ENCODE results near the gene NUBP2.

Gene NUBP2

DNA sequence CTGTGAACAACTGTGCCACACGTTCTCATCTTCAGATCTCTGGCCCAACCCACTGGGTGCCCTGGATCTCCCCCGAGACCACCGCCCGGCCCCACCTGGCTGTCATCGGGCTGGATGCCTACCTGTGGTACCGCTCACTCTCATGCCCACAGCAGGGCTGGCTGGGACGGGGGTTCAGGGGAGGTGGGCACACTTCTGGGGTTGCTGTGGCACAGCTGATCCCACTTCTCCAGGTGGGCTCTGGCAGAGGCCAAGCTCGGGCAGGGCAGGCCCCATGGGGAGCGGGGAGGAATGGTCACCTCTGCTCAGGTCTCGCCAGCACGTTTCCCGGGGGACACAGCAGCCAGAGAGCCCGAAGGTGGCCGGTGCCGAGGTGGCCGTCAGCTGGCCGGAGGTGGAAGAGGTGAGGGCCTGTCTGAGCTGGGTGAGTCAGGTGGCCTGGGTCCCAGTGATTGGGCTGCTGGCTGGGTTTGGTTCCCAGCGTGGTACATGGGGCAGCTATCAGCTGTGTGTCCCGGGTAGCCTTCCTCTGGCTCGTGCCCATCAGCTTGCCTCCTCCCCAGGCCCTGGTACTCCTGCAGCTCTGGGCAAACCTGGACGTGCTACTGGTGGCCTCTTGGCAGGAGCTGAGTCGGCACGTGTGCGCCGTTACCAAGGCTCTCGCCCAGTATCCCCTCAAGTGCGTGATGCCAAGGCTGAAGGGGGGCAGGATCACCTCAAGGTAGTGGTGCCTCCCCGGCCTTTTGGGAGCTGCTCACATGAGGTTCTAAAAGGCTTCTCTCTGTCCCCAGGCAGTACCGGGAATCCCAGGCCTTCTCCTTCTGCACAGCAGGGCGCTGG lies 7.5 kb upstream of the NUBP2 start:
- Histone ChIP-seq H3K4me1 (ENCODE audit: insufficient read depth, low read length) (peaks cover 24% of the 10 kb centered on the region), H3K27ac (ENCODE audit: low read depth, low read length) (no peak overlapping the region), H3K9ac (ENCODE audit: low read length) (no peak overlapping the region), H3K36me3 (ENCODE audit: insufficient read depth, low read length) (peaks cover 23% of the 10 kb centered on the region), H3K27me3 (ENCODE audit: control insufficient read depth in 1 of 2, insufficient read depth in 2 of 2, low read length in 2 of 2) (no peaks in the 10 kb centered on the region), H3K4me3 (ENCODE audit: low read depth in 1 of 2, low read length in 2 of 2) (no peak overlapping the region), H3K9me3 (ENCODE audit: low read length) (no peaks in the 10 kb centered on the region)

DNA sequence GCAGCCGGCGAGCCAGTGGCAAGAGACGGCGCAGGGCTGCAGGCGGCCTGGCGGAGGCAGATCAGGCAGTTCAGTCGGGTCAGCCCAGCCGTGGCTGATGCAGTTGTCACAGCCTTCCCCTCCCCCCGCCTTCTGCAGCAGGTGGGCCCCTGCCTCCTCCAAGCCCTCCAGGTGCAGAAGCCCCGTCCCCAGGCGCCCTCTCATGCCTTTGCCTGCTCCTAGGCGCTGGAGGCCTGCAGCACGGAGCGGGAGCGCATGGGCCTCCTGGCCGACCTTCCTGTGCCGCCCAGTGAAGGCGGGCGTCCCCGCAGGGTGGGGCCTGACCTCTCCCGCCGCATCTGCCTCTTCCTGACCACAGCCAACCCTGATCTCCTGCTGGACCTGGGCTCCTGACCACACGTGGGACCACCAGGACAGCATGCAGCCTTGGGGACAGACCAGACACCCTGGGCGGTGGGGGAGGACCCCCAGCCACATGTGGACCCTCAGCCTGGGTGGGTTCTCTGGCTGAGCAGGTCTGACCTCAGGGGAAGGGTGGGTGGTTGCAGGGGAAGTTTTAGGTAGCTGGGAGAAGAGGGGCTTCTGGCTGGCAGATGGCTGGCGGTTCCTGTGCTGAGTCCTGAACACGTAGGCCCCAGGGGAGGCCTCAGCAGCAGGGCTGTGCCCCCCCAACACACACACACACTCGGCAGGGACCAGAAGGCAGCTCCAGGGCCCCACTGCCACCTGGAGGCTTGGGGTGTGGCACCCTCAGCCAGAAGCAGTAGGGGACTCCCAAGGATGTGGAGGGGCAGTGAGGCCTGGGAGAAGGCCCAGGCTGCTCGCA lies 6.7 kb upstream of the NUBP2 start:
- H3K27ac ChIP-seq (ENCODE audit: low read depth, low read length): no peak overlapping the region
- H3K4me1 ChIP-seq (ENCODE audit: insufficient read depth, low read length): peaks cover 27% of the 10 kb centered on the region
- H3K36me3 ChIP-seq (ENCODE audit: insufficient read depth, low read length): peaks cover 29% of the 10 kb centered on the region
- no peaks in the 10 kb centered on the region for H3K27me3 ChIP-seq (ENCODE audit: control insufficient read depth in 1 of 2, insufficient read depth in 2 of 2, low read length in 2 of 2)
- no peak overlapping the region for H3K4me3 ChIP-seq (ENCODE audit: low read depth in 1 of 2, low read length in 2 of 2)
- H3K9me3 ChIP-seq (ENCODE audit: low read length): no peaks in the 10 kb centered on the region
- no peak overlapping the region for H3K9ac ChIP-seq (ENCODE audit: low read length)

DNA sequence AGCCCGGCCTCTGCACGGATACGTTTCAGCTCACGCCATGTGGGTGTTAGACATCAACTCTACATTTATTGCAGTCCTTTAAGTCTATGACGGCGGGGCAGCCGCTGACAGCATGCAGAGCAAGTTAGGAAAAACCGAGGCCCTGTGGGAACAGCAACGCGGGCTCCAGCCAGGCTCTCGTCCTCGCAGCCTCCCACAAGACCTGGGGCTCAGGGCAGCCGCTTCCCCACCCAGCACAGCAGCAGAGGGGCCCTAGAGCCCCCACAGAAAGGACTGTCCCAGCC lies 6.1 kb upstream of the NUBP2 start:
- Histone ChIP-seq H3K4me3 (ENCODE audit: low read depth in 1 of 2, low read length in 2 of 2) (no peak overlapping the region), H3K27ac (ENCODE audit: low read depth, low read length) (no peak overlapping the region), H3K9me3 (ENCODE audit: low read length) (no peaks in the 10 kb centered on the region), H3K4me1 (ENCODE audit: insufficient read depth, low read length) (peaks cover 33% of the 10 kb centered on the region), H3K36me3 (ENCODE audit: insufficient read depth, low read length) (peaks cover 29% of the 10 kb centered on the region), H3K9ac (ENCODE audit: low read length) (no peak overlapping the region), H3K27me3 (ENCODE audit: control insufficient read depth in 1 of 2, insufficient read depth in 2 of 2, low read length in 2 of 2) (no peaks in the 10 kb centered on the region)

DNA sequence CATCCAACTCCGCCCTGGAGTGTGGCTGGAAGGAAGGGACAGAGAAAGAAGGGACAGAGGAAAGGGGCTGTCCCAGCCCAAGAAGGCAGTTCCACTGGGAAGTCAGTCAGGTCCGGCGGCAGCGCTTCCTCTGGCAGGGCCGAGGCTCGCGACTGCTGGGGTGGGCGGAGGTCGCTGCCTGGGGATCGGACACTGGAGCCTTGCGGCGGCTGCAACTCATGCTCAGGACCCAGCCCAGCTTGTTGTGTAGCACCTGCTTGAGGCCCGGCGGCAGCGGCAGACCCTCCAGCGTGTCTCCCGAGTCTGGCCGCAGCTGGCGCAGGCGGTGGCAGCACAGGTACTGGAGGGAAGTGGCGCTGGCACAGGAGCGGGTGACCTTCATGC lies 5.8 kb upstream of the NUBP2 start:
- H3K27me3 ChIP-seq (ENCODE audit: control insufficient read depth in 1 of 2, insufficient read depth in 2 of 2, low read length in 2 of 2): no peaks in the 10 kb centered on the region
- peaks cover 31% of the 10 kb centered on the region for H3K4me1 ChIP-seq (ENCODE audit: insufficient read depth, low read length)
- H3K9ac ChIP-seq (ENCODE audit: low read length): no peak overlapping the region
- H3K36me3 ChIP-seq (ENCODE audit: insufficient read depth, low read length): peaks cover 29% of the 10 kb centered on the region
- no peak overlapping the region for H3K27ac ChIP-seq (ENCODE audit: low read depth, low read length)
- H3K9me3 ChIP-seq (ENCODE audit: low read length): no peaks in the 10 kb centered on the region
- H3K4me3 ChIP-seq (ENCODE audit: low read depth in 1 of 2, low read length in 2 of 2): no peak overlapping the region

DNA sequence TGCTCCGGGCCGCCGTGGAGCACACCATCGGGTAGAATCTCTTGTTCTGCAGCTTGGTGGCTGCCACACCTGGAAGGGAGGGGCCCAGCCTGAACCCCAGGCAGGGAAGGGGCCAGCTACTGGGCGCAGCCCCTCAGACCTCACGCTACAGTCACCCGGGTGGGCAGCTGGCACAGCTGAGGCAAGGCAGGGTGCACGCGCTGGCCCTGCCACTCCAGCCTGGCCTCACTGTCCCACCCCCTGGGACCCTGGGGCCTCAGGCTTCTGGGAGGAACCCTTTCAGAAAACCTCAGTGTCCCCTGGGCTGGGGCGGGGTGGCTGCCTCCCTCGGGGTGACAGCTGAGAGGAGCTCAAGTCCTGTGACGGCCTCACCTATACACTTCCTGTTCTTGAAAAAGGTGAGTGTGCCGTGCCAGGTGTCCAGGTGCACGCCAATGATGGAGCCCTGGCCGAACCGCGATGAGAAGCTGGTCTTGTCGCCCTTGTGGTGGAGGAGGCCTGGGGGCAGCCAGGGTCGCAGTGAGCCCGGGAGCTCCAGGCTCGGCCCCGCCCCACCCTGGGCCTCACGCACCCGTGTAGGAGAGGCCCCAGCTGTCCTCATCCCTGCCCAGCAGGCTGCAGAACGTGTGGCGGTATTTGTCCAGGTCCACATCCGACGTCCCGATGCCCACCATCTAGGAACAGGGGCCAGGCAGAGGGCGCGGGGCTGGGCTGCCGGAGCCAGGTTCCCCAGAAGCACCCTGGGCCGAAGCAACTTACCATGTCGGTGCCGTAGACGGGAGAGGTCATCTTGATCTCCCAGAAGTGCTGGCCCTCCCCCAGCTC lies 5.2 kb upstream of the NUBP2 start:
- Histone ChIP-seq H3K27me3 (ENCODE audit: control insufficient read depth in 1 of 2, insufficient read depth in 2 of 2, low read length in 2 of 2) (no peaks in the 10 kb centered on the region), H3K4me3 (ENCODE audit: low read depth in 1 of 2, low read length in 2 of 2) (no peak overlapping the region), H3K9me3 (ENCODE audit: low read length) (no peaks in the 10 kb centered on the region), H3K4me1 (ENCODE audit: insufficient read depth, low read length) (peaks cover 28% of the 10 kb centered on the region), H3K9ac (ENCODE audit: low read length) (no peak overlapping the region), H3K36me3 (ENCODE audit: insufficient read depth, low read length) (peaks cover 29% of the 10 kb centered on the region), H3K27ac (ENCODE audit: low read depth, low read length) (no peak overlapping the region)

DNA sequence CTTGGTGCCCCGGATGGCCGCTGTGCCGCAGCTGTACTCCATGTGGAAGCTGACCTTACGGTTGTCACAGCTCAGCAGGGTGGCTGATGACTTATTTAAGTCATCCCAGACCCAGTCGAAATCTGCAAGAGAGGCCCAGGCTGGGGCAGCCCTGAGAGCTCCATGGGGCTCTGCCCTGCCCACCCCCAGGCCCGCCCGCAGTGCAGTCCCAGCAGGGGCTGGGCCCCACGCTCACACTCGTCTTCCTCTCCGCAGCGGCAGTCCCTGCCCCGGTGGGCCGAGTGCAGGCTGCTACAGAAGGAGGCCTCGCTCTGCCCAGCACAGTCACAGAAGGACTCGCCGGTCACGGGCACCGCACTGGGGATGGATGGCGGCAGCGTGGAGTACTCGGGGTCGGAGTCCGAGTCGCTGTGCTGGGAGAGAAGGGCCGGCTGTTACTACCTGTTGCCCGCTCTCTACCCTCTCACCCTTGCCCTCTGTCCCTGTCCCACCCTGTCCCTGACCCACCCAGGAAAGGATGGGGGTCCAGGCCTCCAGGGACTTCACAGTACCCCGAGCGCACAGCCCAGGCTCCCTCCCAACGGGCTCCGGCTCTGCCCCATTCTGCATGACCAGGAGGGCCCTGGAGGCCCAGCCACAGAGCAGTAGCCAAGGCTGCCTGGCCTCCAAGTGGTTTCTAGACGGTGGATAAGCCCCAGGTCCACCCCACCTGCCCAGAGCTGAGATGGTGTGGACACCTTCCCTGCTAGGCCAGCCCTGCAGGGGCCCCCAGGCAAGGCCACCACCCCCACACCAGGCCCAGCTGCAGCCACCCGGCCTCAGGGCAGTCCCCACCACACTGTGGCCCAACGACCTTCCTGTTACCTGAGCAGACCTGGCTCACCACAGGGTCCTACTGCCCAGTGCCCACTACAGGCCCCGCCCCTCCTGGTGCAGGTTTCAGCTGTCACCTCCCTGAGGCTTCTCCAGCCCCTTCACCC lies 4.3 kb upstream of the NUBP2 start:
- no peaks in the 10 kb centered on the region for H3K27me3 ChIP-seq (ENCODE audit: control insufficient read depth in 1 of 2, insufficient read depth in 2 of 2, low read length in 2 of 2)
- H3K9ac ChIP-seq (ENCODE audit: low read length): no peak overlapping the region
- H3K9me3 ChIP-seq (ENCODE audit: low read length): no peaks in the 10 kb centered on the region
- no peak overlapping the region for H3K27ac ChIP-seq (ENCODE audit: low read depth, low read length)
- H3K4me3 ChIP-seq (ENCODE audit: low read depth in 1 of 2, low read length in 2 of 2): no peak overlapping the region
- peaks cover 29% of the 10 kb centered on the region for H3K36me3 ChIP-seq (ENCODE audit: insufficient read depth, low read length)
- peaks cover 28% of the 10 kb centered on the region for H3K4me1 ChIP-seq (ENCODE audit: insufficient read depth, low read length)

DNA sequence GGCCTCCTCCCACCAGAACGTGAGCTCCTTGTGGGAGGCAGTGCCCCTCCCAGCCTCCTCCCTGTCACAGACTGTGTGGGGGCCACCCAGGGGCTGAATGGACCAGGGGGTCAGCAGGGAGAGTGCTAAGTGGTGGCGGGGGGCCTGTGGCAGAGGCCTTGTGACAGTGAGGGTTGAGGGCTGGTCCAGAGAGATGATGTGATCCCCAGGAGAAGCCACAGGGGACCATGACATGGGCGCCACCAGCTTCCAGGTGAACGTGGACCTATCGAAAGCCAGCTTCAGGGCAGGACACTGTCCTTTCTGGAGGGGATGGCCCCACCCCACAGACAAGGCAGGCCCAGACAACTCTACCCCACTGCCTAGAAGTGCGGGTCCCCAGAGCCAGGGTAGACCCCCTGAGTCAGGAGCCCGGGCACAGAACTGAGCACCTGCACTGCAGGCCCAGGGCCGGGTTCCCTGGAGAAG lies 3.5 kb upstream of the NUBP2 start:
- no peak overlapping the region for H3K9ac ChIP-seq (ENCODE audit: low read length)
- no peaks in the 10 kb centered on the region for H3K9me3 ChIP-seq (ENCODE audit: low read length)
- no peaks in the 10 kb centered on the region for H3K27me3 ChIP-seq (ENCODE audit: control insufficient read depth in 1 of 2, insufficient read depth in 2 of 2, low read length in 2 of 2)
- no peak overlapping the region for H3K4me3 ChIP-seq (ENCODE audit: low read depth in 1 of 2, low read length in 2 of 2)
- peaks cover 29% of the 10 kb centered on the region for H3K4me1 ChIP-seq (ENCODE audit: insufficient read depth, low read length)
- no peak overlapping the region for H3K27ac ChIP-seq (ENCODE audit: low read depth, low read length)
- peaks cover 29% of the 10 kb centered on the region for H3K36me3 ChIP-seq (ENCODE audit: insufficient read depth, low read length)

DNA sequence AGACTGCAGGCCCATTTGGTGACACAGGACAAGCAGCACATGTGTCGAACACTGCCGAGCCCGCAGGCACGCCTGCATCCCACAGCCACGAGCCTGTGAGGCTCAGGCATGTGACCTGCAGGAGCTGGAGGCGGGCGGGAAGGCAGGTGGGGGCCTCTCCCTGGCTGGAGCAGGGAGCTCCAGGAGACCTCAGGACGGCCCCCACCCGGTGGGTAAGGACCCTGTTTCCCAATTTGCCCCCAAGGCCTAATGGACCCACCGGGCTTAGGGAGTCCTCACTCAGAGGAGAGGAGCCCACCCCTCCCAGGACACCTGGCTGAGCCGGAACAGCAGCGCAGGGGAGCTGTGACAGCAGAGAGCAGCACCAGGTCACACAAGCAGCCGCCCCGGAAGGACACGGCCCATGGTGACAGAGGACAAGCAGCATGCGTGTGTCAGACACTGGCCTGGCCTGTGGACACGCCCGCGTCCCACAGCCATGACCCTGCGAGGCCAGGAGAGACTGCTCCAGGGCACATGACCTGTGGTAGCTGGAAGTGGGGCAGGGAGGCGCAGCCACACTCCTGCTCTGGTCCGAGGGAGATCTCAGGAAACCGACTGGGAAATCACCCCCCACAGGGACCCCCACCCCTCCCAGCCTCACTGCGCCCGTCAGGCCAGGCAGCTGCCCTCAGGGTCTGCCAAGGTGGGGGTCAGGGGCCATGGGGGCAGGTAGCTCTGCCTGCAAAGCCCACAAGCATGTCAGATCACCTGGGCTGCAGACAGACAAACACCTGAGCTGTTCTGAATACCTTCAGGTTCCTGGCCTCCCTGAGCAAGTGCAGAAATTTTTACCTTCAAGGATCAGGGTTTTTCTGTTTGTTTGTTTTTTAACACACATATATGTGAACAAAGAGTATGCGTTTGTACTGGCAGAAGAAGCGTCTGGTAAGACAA lies 2.8 kb upstream of the NUBP2 start:
- H3K4me3 ChIP-seq (ENCODE audit: low read depth in 1 of 2, low read length in 2 of 2): no peak overlapping the region
- H3K9me3 ChIP-seq (ENCODE audit: low read length): no peaks in the 10 kb centered on the region
- no peaks in the 10 kb centered on the region for H3K27me3 ChIP-seq (ENCODE audit: control insufficient read depth in 1 of 2, insufficient read depth in 2 of 2, low read length in 2 of 2)
- H3K4me1 ChIP-seq (ENCODE audit: insufficient read depth, low read length): peaks cover 24% of the 10 kb centered on the region
- no peak overlapping the region for H3K27ac ChIP-seq (ENCODE audit: low read depth, low read length)
- H3K36me3 ChIP-seq (ENCODE audit: insufficient read depth, low read length): peaks cover 28% of the 10 kb centered on the region
- no peak overlapping the region for H3K9ac ChIP-seq (ENCODE audit: low read length)

DNA sequence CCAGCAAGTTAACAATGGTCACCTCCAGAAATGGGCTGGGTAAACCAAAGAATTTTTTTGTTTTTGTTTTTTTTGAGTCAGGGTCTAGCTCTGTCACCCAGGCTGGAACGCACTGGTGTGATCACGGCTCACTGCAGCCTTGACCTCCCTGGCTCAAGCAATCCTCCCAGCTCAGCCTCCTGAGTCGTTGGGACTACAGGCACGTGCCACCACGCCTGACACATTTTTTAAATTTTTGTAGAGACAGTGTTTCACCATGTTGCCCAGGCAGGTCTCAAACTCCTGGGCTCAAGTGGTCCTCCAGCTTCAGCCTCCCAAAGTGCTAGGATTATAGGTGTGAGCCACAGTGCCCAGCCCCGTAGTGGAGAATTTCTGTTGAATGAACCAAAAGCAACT lies 2.1 kb upstream of the NUBP2 start:
- Histone ChIP-seq H3K4me3 (ENCODE audit: low read depth in 1 of 2, low read length in 2 of 2) (no peak overlapping the region), H3K27me3 (ENCODE audit: control insufficient read depth in 1 of 2, insufficient read depth in 2 of 2, low read length in 2 of 2) (no peaks in the 10 kb centered on the region), H3K27ac (ENCODE audit: low read depth, low read length) (no peak overlapping the region), H3K9me3 (ENCODE audit: low read length) (no peaks in the 10 kb centered on the region), H3K9ac (ENCODE audit: low read length) (no peak overlapping the region), H3K4me1 (ENCODE audit: insufficient read depth, low read length) (peaks cover 28% of the 10 kb centered on the region), H3K36me3 (ENCODE audit: insufficient read depth, low read length) (peaks cover 26% of the 10 kb centered on the region)

DNA sequence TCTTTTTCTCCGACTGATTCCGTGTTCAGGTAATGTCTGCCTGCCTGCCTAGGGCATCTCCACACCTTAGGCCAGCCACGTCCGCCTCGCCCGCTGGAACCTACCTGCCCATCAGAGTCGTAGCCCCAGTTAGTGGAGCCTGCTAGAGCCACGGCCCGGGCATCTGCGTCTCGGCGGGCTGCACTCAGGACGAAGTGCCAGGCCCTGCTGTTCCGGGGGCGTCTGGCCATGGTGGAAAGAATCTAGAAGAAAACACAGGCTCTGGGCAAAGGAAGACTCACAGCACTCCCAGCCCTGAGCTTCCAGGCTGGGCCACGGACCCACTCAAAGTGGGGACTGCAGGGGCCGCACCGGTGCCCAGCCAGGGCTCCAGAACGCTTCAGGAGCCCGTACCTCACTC lies 1.5 kb upstream of the NUBP2 start:
- H3K4me1 ChIP-seq (ENCODE audit: insufficient read depth, low read length): peaks cover 28% of the 10 kb centered on the region
- H3K9ac ChIP-seq (ENCODE audit: low read length): peak overlapping the region; percentile 33
- peaks cover 30% of the 10 kb centered on the region for H3K36me3 ChIP-seq (ENCODE audit: insufficient read depth, low read length)
- H3K27me3 ChIP-seq (ENCODE audit: control insufficient read depth in 1 of 2, insufficient read depth in 2 of 2, low read length in 2 of 2): no peaks in the 10 kb centered on the region
- H3K4me3 ChIP-seq (ENCODE audit: low read depth in 1 of 2, low read length in 2 of 2): peak overlapping the region; percentile 65 to 70
- H3K9me3 ChIP-seq (ENCODE audit: low read length): no peaks in the 10 kb centered on the region
- no peak overlapping the region for H3K27ac ChIP-seq (ENCODE audit: low read depth, low read length)
